Measurements from ENCODE around the gene COX6B2. TPM values are rescaled to one million over a fixed set of nuclear protein-coding genes. Genes with fewer than 3 reads are reported as not detected.

Gene COX6B2
- total RNA-seq, 1 experiment from 2014 or later = 0.95 TPM

GRCh38 chr19:55383279-55384130 lies 29.0 kb upstream of the COX6B2 start:
- no peak for DNase-seq (ENCODE audit: low spot score)

DNA sequence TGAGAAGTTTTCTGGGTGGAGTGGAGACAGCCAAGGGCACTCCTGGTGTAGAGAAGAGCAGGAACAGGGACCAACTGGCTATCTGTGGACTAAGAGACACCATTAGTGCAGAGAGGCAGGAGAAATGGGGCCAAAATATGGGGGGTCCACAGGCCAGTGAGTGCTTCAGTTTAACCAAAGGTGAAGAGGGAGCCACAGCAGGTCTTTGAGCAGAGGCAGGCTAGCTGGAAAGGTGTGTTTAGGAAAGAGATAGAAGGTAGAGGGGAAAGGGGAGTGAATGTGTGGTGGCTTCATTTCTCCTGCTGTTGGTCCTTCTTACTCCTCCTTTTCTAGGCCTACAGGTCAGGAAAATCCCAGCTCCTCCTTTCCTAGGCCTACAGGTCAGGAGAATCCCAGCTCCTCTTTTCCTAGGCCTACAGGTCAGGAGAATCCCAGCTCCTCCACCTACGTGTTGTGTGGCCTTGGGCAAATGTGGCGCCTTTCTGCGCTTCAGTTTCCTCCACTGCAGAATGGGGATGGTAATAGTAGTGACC lies 28.1 kb upstream of the COX6B2 start:
- DNase-seq (ENCODE audit: low spot score) = no peak

DNA sequence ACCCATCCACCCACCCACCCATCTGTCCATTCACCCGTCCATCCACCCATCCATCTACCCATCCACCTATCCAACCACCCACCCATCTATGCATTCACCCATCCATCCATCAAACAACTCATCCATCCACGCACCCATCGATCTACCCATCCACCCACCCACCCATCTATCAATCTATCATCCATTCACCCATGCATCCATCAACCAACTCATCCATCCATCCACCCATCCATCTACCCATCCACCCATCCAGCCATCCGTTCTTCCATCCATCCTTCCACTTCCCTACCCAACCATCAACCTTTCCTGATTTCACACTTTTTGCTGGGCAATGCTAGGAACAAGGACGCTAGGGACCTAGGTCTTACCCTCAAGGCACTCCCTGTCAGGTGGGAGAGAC lies 27.5 kb upstream of the COX6B2 start:
- DNase-seq (ENCODE audit: low spot score) = no peak

DNA sequence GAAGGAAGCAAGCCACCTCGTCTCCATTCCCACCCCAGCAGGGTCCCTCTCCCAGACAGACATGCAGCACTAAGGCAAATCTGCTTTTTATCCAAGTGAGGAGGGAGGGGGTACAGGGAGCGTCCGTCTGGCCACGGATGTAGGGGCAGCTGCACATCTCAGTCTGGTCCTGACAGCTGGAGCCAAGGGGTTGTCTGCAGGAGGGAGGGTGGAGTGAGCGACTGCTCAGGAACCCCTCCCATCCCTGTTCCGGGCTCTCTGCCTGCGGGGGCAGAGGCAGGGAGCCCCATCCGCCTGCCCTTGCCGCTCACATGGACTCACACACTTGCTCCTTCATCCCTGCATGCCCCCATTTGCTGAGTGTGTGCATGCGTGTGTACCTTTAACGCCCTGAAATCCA lies 24.7 kb upstream of the COX6B2 start:
- no peak for DNase-seq (ENCODE audit: low spot score)

DNA sequence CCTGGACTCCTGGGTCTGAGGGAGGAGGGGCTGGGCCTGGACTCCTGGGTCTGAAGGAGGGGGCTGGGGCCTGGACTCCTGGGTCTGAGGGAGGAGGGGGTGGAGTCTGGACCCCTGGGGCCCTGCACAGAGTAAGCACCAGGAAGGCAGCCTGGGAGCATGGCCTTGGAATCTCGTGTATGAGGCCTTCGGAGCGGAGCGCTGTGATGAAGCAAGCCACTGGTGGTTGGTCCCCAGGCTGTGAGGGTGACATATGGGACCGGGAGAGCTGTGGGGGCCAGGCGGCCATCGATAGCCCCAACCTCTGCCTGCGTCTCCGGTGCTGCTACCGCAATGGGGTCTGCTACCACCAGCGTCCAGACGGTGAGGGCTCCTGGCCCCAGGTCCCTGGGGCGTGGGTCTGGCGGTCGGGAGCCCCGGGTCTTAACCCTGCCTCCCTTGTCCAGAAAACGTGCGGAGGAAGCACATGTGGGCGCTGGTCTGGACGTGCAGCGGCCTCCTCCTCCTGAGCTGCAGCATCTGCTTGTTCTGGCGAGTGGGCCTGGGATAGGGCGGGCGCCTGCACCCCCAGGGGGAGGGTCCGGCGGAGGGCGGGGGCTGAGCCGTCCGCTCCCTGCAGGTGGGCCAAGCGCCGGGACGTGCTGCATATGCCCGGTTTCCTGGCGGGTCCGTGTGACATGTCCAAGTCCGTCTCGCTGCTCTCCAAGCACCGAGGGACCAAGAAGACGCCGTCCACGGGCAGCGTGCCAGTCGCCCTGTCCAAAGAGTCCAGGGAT lies 23.0 kb upstream of the COX6B2 start:
- no peak for DNase-seq (ENCODE audit: low spot score)

- no peak for DNase-seq (ENCODE audit: low spot score)
Measured at GRCh38 chr19:55376241-55376933, 21.9 kb upstream of the COX6B2 start, which contains the start of gene TMEM190. TSS of gene TMEM190 (plus strand) at chr19:55376826. CDS start at chr19:55376854, 28 bp downstream.

GRCh38 chr19:55373993-55374757 lies 19.7 kb upstream of the COX6B2 start:
- no peak for DNase-seq (ENCODE audit: low spot score)

DNA sequence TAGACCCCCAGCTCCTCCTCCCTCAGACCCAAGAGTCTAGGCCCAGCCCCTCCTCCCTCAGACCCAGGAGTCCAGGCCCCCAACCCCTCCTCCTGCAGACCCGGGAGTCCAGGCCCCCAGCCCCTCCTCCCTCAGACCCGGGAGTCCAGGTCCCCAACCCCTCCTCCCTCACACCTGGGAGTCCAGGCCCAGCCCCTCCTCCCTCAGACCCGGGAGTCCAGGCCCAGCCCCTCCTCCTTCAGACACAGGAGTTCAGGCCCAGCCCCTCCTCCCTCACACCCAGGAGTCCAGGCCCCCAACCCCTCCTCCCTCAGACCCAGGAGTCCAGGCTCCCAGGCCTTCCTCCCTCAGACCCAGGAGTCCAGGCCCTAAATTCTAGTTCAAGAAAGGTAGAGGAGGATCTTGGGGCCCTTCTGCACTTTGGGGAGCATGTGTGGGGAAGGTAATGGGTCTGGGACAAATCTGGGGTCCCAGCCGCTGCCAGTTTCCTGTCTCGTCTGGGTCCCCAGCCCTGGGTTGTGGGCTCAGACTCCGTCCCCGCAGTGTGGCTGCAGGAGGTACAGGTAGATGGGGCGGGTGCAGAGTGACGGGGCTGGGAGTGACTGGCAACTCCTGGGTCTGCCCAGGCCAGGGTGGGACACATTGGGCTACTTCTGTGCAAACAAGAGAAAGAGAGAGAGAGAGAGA lies 18.9 kb upstream of the COX6B2 start:
- DNase-seq (ENCODE audit: low spot score) = no peak

DNA sequence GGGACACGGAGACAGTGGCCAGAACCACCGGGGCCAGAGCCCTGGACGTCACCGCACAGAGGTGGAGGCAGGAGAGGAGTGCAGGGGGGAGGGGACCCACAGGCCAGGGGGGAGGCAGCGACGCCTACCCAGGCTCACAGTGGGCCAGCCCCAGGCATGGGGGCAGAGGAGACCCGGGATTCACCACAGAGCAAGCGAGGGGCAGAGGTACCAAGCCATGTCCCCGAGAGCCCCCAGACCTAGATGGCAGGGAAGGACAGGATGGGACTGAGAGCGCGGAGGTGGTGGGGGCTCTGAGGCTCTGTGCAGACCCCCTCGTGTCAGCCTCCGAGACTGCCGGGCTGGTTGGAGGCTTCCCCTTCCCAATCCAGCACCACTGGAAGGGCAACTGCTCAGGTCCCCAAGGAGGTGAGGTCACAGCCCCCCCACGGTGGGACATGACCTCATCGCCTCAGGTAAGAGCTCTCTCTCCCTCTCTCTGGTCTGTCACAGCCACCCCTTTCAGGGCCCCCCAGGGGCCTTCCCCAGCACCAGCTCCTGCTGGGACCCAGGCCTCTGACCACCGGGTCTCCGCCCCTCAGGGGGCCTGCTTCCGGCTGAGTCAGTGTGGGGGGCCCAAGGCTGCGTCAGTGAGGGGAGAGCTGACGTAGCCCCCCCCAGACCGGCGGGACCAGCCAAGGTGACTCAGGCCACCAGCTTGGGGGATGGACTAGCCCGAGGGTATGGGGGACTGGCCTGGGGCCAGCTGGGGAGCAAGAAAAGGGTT lies 18.0 kb upstream of the COX6B2 start:
- no peak for DNase-seq (ENCODE audit: low spot score)

DNA sequence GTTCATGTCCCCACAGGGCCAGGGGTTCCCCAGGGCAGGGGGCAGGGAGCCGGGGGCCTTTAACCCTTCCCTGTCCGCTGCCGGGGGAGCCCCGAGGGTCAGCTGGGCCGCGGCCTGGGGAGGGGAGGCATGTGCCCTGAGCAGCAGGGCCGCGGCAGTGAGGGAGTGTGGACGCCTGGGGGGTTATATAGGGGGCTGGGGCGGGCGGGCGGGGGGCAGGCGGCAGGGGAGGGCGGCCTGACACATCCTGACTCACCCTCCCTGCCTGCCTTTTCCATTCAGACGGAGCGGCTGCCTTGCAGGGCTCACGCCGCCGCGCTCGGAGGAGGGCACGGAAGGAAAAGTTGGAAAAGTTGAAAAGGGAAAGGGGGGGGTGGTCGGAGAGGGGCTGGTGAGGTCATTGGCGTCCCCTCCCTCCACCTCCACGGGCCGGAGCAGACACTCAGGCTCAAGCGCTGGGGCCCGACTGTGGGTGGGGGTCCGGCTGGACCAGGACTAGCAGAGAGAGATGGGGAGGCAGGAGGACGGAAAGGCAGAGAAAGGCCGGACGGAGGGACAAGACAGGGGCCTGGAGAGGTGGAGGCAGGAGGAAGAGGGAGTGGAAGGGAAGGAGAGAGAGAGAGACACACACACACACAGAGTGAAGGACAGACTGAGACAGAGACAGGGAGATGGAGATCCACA lies 15.9 kb upstream of the COX6B2 start, which contains the start of gene IL11:
Gene IL11, minus strand, starts transcription at position 159 of the 684 bp plus-strand sequence. Its CDS starts 153 bp downstream, at position 6.
- DNase-seq (ENCODE audit: low spot score) = no peak

DNA sequence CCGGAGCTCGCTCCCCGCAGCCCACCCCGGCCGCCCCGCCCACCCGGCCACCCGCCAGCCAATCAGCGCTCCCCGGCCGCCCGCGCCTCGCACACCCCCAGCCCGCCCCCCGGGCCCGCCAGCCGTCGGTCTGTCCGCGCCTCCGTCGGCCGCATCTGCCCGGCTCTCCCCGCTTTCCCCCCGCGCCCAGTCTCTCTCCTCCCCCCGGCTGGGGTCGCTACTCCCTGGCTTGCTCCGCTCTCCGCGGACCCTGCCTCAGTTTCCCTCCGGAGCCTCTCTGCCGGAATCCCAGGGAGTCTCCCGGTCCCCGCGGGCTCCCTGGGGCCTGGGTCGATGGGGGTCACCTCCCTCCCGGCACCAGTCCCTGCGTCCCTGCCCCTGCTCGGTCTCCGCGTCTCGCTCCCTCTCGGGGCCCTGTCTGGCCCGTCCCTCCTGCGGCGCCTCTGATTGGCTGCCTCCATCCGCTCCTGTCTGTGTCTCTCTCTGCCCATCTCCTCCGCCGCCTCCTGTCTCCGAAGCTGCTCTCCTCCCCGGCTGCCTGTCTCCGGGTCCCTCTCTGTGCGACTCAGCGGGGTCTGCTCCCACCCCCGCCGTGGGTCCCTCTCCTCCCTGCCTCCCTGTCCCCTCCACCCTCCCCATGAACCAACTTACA lies 15.3 kb upstream of the COX6B2 start:
- no peak for DNase-seq (ENCODE audit: low spot score)

DNA sequence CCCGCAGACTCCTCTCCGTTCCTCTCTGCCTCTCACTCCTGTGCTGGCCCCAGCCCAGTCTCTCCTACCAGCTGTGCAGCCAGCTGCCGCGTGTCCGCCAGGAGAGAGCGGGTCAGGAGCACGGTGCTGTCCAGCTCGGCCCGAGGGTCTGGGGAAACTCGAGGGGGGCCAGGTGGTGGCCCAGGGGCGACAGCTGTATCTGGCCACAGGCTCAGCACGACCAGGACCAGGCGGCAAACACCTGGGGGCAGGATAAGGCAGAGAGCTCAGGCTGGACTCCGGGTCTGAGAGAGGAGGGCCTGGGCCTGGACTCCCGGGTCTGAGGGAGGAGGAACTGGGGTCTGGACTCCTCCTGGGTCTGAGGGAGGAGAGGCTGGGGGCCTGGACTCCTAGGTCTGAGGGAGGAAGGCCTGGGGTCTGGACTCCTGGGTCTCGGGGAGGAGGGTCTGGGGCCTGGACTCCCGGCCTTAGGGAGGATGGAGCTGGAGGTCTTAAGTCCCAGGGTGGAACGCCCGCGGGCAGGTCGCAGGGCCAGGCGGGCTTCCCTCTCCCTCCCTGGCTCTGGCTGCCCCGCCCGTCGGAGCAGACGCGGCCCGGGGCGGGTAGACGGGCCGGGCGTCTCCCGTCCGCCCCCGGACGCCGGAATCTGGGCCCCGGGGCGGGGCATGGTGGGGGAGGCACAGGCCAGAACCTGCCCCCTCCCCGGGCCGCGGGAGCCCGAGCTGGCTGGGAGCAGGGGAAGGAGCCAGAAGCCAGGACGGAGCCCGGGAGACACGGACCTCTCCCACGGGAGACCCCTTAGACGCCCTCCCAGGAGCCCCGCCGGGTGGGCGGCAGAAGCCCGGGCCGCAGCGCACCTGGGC lies 14.4 kb upstream of the COX6B2 start:
- no peak for DNase-seq (ENCODE audit: low spot score)

DNA sequence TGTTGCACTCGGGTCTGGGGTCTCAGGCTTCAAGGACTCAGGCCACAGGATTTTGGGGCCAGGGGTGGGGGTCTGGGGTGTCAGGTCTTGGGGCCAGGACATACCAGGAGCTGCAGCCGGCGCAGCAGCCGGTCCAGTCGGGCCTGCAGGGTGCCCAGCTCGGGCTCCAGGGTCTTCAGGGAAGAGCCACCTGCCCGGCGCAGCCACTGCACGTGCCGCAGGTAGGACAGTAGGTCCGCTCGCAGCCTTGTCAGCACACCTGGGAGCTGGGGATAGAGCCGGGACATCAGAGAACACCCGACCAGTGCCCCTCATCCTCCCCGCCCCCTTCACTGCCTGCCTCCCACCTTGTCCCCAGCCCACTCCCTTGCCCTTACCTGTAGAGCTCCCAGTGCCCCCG lies 13.6 kb upstream of the COX6B2 start:
- DNase-seq (ENCODE audit: low spot score) = no peak

GRCh38 chr19:55366790-55367189 lies 12.3 kb upstream of the COX6B2 start:
- no peak for DNase-seq (ENCODE audit: low spot score)

DNA sequence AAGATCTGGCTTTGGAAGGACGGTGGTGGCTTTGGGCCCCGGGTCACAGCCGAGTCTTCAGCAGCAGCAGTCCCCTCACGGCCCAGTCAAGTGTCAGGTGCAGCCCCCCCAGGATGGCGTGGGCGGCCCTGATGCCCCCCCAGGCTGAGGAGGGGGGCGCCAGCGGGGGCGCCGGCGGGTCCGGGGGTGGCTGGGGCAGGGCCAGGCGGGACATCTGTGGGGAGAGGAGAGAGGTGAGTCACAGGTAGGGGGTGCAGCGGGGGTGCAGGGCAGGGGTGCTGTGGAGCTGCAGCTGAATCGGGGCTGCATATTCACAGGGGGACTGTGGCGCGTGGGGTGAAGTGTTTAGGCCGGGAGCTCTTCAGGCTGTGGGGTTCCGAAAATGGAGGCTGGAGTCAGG lies 11.4 kb upstream of the COX6B2 start:
- DNase-seq (ENCODE audit: low spot score) = no peak

GRCh38 chr19:55365245-55365644 lies 10.7 kb upstream of the COX6B2 start:
- no peak for DNase-seq (ENCODE audit: low spot score)

GRCh38 chr19:55362990-55363716 lies 8.6 kb upstream of the COX6B2 start, which contains the start of gene GARIN5B:
TSS of gene GARIN5B (minus strand) at chr19:55363260. CDS start at chr19:55363066, 194 bp downstream.
- DNase-seq (ENCODE audit: low spot score) = no peak

All from H4 (cell line).